Astrocyte (in vitro differentiated cells and primary cell): ENCODE data around the gene AFF3. TPM values are rescaled to one million over a fixed set of nuclear protein-coding genes. Genes with fewer than 3 reads are reported as not detected.
A peak's percentile ranks its signal among the peaks of the same experiment; 100 is the strongest.

ENCODE experiments used
- DNase-seq: peaks from one replicate; pipeline ENCODE4 v3.0.0-alpha.2; 2010; ENCODE audit warnings: low read depth
- FAIRE-seq: peaks from 2 replicates; lab custom pipeline; 2011; peaks lifted over from hg19 to GRCh38; lab: Jason Lieb, UNC
- H2AFZ ChIP-seq: 2 replicates; pipeline ENCODE4 v1.6.0; 2012; ENCODE audit warnings: low read depth, low read length, inconsistent platforms
- H3K27ac ChIP-seq: 2 replicates; pipeline ENCODE4 v1.5.1; 2011; ENCODE audit warnings: low read depth, low read length, inconsistent platforms
- H3K27me3 ChIP-seq: 2 replicates; pipeline ENCODE4 v1.6.0; 2011; ENCODE audit warnings: low read length, inconsistent platforms; ENCODE audit not compliant: insufficient read depth
- H3K36me3 ChIP-seq: 2 replicates; pipeline ENCODE4 v1.5.1; 2011; ENCODE audit warnings: low read length, inconsistent platforms; ENCODE audit not compliant: insufficient read depth
- H3K4me1 ChIP-seq: 2 replicates; pipeline ENCODE4 v1.5.1; 2011; ENCODE audit warnings: low read length, inconsistent platforms; ENCODE audit not compliant: insufficient read depth
- H3K4me2 ChIP-seq: 2 replicates; pipeline ENCODE4 v1.6.0; 2012; ENCODE audit warnings: low read length, inconsistent platforms
- H3K4me3 ChIP-seq: 2 replicates; pipeline ENCODE4 v1.5.1; 2011; ENCODE audit warnings: low read depth, mild to moderate bottlenecking, low read length, inconsistent platforms; ENCODE audit not compliant: insufficient read depth
- H3K79me2 ChIP-seq: 2 replicates; pipeline ENCODE4 v1.6.0; 2012; ENCODE audit warnings: mild to moderate bottlenecking, low read length, inconsistent platforms; ENCODE audit not compliant: insufficient read depth
- H3K9ac ChIP-seq: 2 replicates; pipeline ENCODE4 v1.6.0; 2012; ENCODE audit warnings: mild to moderate bottlenecking, low read length, inconsistent platforms
- H3K9me3 ChIP-seq: 2 replicates; pipeline ENCODE4 v1.5.1; 2012; ENCODE audit warnings: low read depth, mild to moderate bottlenecking, low read length, inconsistent platforms; ENCODE audit not compliant: insufficient read depth
- H4K20me1 ChIP-seq: 2 replicates; pipeline ENCODE4 v1.6.0; 2012; ENCODE audit warnings: low read length, inconsistent platforms; ENCODE audit not compliant: insufficient read depth
- H3K27ac Mint-ChIP-seq: one replicate; pipeline ENCODE4 v1.8.0; 2021; ENCODE audit warnings: mild to moderate bottlenecking, mixed read lengths; ENCODE audit not compliant: unreplicated experiment
- H3K27me3 Mint-ChIP-seq: one replicate; pipeline ENCODE4 v1.8.0; 2021; ENCODE audit warnings: low read depth, mixed read lengths; ENCODE audit not compliant: unreplicated experiment
- H3K36me3 Mint-ChIP-seq: one replicate; pipeline ENCODE4 v1.8.0; 2021; ENCODE audit warnings: low read depth, mixed read lengths; ENCODE audit not compliant: unreplicated experiment
- H3K4me1 Mint-ChIP-seq: one replicate; pipeline ENCODE4 v1.8.0; 2021; ENCODE audit warnings: low read depth, mixed read lengths; ENCODE audit not compliant: unreplicated experiment
- H3K4me3 Mint-ChIP-seq: one replicate; pipeline ENCODE4 v1.8.0; 2021; ENCODE audit warnings: mild to moderate bottlenecking, moderate library complexity, mixed read lengths; ENCODE audit not compliant: unreplicated experiment
- H3K9me3 Mint-ChIP-seq: one replicate; pipeline ENCODE4 v1.8.0; 2021; ENCODE audit warnings: mild to moderate bottlenecking, mixed read lengths; ENCODE audit not compliant: unreplicated experiment
- EZH2 ChIP-seq: IDR thresholded peaks from 2 replicates; pipeline ENCODE4 v1.6.1; 2012; ENCODE audit warnings: mild to moderate bottlenecking, low read length, inconsistent platforms; ENCODE audit not compliant: insufficient read depth
- total RNA-seq: library from RNA; stranded (reverse); gene quantifications from 2 replicates; pipeline ENCODE4 v1.2.1, GENCODE V29; 2021
- TF ChIP-seq, protein P1 (sequence below): IDR thresholded peaks from 2 replicates; pipeline ENCODE4 v1.5.1; 2011; ENCODE audit warnings: low read depth, mild to moderate bottlenecking, inconsistent platforms, low read length, moderate library complexity; ENCODE audit not compliant: insufficient read depth

Gene AFF3
- total RNA-seq, 1 donor from 2014 or later: 14.7 TPM

GRCh38 chr2:99757611-99758114, 384.7 kb downstream of the AFF3 start:
- no peak overlapping the region for H3K9ac ChIP-seq
- no peak overlapping the region for H3K27ac Mint-ChIP-seq

GRCh38 chr2:99756059-99756458, 386.3 kb downstream of the AFF3 start:
- Histone ChIP-seq H3K27ac (no peak overlapping the region), H3K4me2 (no peak overlapping the region), H3K4me3 (no peak overlapping the region), H4K20me1 (no peaks in the 10 kb centered on the region), H3K9ac (no peak overlapping the region), H3K79me2 (no peaks in the 10 kb centered on the region), H2AFZ (no peak overlapping the region), H3K9me3 (no peaks in the 10 kb centered on the region), H3K27me3 (no peaks in the 10 kb centered on the region), H3K36me3 (no peaks in the 10 kb centered on the region), H3K4me1 (peaks cover 16% of the 10 kb centered on the region)
- Mint-ChIP-seq H3K27me3 (no peaks in the 10 kb centered on the region), H3K4me1 (peaks cover 2% of the 10 kb centered on the region), H3K27ac (no peak overlapping the region), H3K9me3 (peaks cover 4% of the 10 kb centered on the region), H3K4me3 (no peak overlapping the region), H3K36me3 (no peaks in the 10 kb centered on the region)
- DNase-seq: no peak
- no peak for FAIRE-seq
- TF ChIP-seq, protein P1, sequence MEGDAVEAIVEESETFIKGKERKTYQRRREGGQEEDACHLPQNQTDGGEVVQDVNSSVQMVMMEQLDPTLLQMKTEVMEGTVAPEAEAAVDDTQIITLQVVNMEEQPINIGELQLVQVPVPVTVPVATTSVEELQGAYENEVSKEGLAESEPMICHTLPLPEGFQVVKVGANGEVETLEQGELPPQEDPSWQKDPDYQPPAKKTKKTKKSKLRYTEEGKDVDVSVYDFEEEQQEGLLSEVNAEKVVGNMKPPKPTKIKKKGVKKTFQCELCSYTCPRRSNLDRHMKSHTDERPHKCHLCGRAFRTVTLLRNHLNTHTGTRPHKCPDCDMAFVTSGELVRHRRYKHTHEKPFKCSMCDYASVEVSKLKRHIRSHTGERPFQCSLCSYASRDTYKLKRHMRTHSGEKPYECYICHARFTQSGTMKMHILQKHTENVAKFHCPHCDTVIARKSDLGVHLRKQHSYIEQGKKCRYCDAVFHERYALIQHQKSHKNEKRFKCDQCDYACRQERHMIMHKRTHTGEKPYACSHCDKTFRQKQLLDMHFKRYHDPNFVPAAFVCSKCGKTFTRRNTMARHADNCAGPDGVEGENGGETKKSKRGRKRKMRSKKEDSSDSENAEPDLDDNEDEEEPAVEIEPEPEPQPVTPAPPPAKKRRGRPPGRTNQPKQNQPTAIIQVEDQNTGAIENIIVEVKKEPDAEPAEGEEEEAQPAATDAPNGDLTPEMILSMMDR: no peak
- no peak for TF ChIP-seq EZH2

More at GRCh38 chr2:99757611-99758114, 384.7 kb downstream of the AFF3 start:
- DNase-seq (no peak), FAIRE-seq (no peak)
- Mint-ChIP-seq H3K4me1 (peaks cover 2% of the 10 kb centered on the region), H3K27me3 (peaks cover 1% of the 10 kb centered on the region), H3K4me3 (no peak overlapping the region), H3K9me3 (peaks cover 4% of the 10 kb centered on the region), H3K36me3 (no peaks in the 10 kb centered on the region)
- Histone ChIP-seq H3K36me3 (no peaks in the 10 kb centered on the region), H3K27ac (no peak overlapping the region), H3K79me2 (no peaks in the 10 kb centered on the region), H3K9me3 (no peaks in the 10 kb centered on the region), H3K4me3 (no peak overlapping the region), H3K4me1 (peaks cover 16% of the 10 kb centered on the region), H2AFZ (no peak overlapping the region), H3K27me3 (no peaks in the 10 kb centered on the region), H3K4me2 (no peak overlapping the region), H4K20me1 (no peaks in the 10 kb centered on the region)
- TF ChIP-seq EZH2: no peak
- TF ChIP-seq, protein P1: no peak

DNA sequence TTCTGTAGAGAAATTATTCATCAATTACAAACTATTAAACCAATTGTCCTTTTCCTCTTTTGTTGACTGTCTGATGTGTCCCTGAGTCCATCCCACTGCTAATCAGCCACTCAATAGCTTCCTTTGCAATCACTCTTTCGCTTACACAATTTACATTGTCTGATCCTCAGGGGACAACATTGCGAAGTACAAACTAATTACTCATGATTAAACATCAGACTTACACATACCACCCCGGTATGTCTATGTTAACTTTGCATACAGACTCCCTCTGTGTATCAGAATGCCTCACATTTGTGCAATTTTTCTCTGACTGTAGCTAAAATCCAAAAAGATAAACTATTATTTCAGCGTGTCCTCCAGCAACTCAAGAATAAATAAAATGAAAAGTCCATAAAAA, 388.2 kb downstream of the AFF3 start:
- H3K9me3 ChIP-seq: no peaks in the 10 kb centered on the region
- no peak overlapping the region for H3K9ac ChIP-seq
- DNase-seq: peak; percentile 37
- H3K4me1 ChIP-seq: peaks cover 16% of the 10 kb centered on the region
- no peak for TF ChIP-seq EZH2
- TF ChIP-seq, protein P1: no peak
- Mint-ChIP-seq H3K4me1 (peaks cover 2% of the 10 kb centered on the region), H3K36me3 (no peaks in the 10 kb centered on the region), H3K9me3 (peaks cover 4% of the 10 kb centered on the region), H3K27me3 (no peaks in the 10 kb centered on the region), H3K4me3 (no peak overlapping the region), H3K27ac (no peak overlapping the region)
- H3K36me3 ChIP-seq: no peaks in the 10 kb centered on the region
- H3K4me2 ChIP-seq: no peak overlapping the region
- no peaks in the 10 kb centered on the region for H3K79me2 ChIP-seq
- H3K27me3 ChIP-seq: no peaks in the 10 kb centered on the region
- FAIRE-seq: no peak
- no peak overlapping the region for H2AFZ ChIP-seq
- H3K27ac ChIP-seq: no peak overlapping the region
- H4K20me1 ChIP-seq: no peaks in the 10 kb centered on the region
- no peak overlapping the region for H3K4me3 ChIP-seq
